Activated T-helper 9 cell treated with anti-CD3 and anti-CD28 coated beads, Interleukin-2, amount 50 U/mL, for 16 hours (primary cell): ENCODE results near the gene IL6R.

Experiments used
- DNase-seq: peaks from one replicate; pipeline ENCODE4 v3.0.0-alpha.2; 2020; ENCODE audit warnings: low read depth

Gene IL6R

GRCh38 chr1:154517661-154518060, 112.5 kb downstream of the IL6R start:
- no peak for DNase-seq
